EL (cell line): ENCODE results near the gene ZNF134.
A peak's percentile ranks its signal among the peaks of the same experiment; 100 is the strongest.

Experiments used
- DNase-seq: peaks from one replicate; pipeline ENCODE4 v3.0.0-alpha.2; 2016

Gene ZNF134

GRCh38 chr19:57641715-57642234, 27.7 kb downstream of the ZNF134 start:
- DNase-seq, result no peak

DNA sequence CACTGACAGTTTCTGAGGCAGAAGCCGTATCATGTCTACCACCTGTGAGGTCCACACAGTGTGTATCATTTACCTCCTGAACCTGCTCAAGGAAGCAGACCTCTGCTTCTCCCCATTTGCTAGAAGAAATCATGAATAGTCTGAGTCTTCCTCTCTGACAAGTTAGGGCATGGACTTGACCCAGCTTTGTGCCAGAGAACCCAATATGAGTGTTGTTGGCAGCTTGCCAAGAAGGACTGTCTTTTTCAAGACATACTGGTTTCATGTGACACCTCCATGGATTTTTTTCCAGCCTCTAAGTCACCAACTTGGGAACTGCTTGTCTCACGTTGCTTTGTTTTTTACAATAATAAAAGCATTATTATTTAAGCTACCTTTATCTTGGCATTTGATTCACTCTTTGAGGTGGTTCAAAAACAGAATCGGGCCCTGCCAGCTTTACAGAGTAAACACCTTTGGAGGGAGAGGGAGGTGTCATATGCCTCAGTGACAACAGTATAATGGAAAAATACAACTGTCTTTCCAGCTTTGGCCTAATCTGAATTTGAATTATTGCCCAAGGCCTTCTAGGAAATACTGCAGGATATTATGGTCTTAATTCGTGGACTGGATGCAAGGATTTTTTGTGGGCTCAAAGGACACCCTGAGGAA, 28.5 kb downstream of the ZNF134 start:
- no peak for DNase-seq

GRCh38 chr19:57643734-57644133, 29.7 kb downstream of the ZNF134 start:
- no peak for DNase-seq

GRCh38 chr19:57648331-57649003, 34.4 kb downstream of the ZNF134 start:
- DNase-seq, result no peak

DNA sequence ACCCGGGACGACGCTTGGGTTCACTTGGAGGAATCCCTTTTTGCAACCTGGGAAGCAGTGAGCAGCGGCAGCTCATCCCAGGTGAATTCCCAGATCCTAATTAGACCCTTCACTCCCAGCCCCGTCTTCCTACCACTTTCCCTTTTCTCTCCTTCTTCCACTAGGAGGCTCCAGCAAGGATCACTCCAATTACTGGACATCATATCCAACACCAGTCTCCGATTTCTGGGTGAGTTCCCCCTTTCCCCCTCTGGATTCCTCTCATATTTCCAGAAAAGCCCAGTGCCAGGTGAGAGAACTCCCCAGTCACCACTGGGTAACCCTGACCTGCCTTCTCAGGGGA, 37.6 kb downstream of the ZNF134 start:
- DNase-seq, result no peak

GRCh38 chr19:57653689-57654088, 39.6 kb downstream of the ZNF134 start:
- no peak for DNase-seq

- no peak for DNase-seq
Measured at GRCh38 chr19:57655443-57655842, 41.4 kb downstream of the ZNF134 start.

GRCh38 chr19:57656346-57656745, 42.3 kb downstream of the ZNF134 start:
- no peak for DNase-seq

GRCh38 chr19:57664269-57665127, 50.5 kb downstream of the ZNF134 start:
- peak; percentile 61 for DNase-seq

DNA sequence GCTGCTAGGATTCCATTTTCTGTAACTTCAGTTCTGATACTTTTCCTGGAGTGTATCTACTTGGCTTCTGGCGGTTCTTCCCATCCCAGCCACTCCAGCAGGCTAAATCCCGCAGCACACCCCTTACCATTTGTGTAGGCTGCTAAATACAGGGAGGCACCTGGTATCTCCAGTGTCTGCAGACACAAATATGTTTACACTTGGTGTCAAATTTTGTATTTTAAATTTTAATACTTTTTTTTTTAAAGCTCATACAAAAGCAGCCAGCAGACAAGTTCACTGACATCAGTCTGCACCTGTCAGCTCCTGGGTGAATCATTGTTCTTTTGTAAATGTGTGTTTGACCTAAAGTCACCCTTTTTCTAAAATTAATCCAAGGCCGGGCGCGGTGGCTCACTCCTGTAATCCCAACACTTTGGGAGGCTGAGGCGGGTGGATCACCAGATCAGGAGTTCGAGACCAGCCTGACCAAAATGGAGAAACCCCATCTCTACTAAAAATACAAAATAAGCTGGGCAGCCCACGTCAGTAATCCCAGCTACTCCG, 51.3 kb downstream of the ZNF134 start:
- DNase-seq, result no peak

- no peak for DNase-seq
Measured at GRCh38 chr19:57667228-57667627, 53.2 kb downstream of the ZNF134 start.

DNA sequence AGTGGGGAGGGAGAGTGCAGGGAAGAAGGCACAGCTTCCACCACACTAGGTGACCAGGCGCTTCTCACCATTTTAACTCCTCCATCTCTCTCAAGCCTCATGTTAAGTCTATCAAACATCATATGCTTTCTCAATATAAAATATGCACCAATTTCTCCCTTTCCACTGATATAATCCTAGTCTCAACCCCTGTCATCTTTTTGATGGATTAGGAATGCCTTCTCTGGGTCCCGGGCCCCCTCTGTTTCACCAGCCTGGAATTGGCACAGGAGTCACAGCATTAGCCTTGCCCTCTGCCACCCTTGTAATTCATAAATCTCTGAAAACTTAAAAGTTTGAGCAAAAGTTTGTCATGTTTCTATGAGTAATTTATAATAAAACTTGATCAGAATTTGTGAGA, 54.6 kb downstream of the ZNF134 start, which contains the start of gene ZSCAN4:
ZSCAN4 (plus strand) TSS at position 301 of the 400 bp plus-strand sequence. CDS start 7,211 bp downstream, outside the sequence.
- no peak for DNase-seq

GRCh38 chr19:57671124-57671895, 57.3 kb downstream of the ZNF134 start:
- no peak for DNase-seq

- no peak for DNase-seq
Measured at GRCh38 chr19:57672466-57672865, 58.4 kb downstream of the ZNF134 start.
